HG03108 (cell line): ENCODE data around the gene CSTPP1.

Experiments used
- ATAC-seq: cut with Tn5 transposase; IDR thresholded peaks from one replicate; pipeline ENCODE4 v1.9.1; 2021; ENCODE audit warnings: moderate library complexity; ENCODE audit not compliant: unreplicated experiment

Gene CSTPP1

DNA sequence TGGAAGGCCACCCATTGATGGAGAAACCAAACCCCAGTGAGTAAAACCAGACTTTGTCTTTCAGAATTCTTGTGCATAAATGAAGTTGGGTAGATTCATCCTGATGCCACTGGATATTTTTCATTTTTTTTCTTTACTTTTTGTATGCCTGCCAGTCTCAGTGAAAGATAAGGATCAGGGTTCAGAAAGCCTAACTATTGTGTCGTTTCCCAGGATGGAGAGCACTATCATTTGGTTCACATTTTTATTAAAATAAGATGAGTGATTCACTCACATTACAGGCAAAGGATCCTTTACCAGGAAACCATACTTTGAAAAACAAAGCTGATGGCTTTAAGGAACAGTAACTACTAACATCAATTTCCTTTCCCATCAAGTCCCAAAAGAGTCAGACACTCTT, 188.1 kb downstream of the CSTPP1 start:
- no peak for ATAC-seq

DNA sequence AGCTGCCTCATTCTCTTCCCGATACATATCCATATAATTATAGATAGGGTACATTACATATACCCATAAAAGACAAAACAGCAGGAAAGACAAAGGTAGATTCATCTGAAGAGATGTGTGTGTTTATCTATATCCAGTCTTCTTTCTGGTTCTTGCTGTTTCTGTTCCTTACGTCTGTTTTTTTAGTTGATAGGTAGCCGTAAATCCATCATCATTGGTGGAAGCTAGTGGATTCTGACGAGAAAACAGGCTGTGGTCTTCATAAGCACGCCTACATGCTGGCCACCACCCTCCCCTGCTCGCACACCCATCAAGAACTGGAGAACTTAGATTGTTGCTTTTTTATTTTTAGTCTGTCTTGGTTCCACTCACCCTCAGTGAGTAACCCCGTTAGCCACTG, 188.5 kb downstream of the CSTPP1 start:
- ATAC-seq: no peak

DNA sequence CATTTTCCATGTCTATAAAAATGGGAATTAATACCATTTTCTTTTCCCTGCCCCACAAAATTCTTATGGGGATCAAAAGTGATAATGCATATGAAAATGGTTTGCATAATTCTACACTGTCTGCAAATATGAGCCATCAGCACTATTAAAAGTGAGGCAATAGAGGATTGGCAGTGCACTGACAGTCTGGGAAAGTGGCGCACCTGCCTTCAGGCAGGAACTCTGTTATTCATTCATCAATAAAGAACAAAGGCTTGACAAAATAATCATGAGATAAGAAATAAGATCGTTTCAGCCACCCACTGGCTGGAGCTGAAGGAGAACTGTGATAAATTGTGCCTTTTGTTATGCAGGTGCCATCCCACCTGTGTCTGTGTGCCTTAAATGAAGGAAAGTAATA, 190.7 kb downstream of the CSTPP1 start:
- ATAC-seq: no peak

DNA sequence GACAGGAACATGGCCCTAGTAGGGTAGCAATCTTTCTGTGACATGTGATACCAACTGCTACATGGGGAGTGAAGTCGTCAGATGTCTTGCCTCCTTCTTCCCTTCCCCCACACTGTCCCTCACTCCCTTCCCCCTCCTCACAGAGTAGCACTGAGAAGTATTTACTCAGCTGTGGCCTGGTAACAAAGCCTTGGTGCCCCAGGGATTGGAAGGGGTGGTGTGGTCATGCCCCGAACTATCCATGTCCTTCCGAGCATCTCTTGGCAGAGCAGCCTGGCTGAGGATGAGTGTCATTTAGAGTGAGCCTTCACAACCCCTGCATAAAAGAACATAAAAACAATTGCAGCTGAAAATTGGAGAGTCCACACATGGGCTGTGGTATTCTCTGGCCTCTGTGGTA, 194.0 kb downstream of the CSTPP1 start:
- ATAC-seq: no peak

DNA sequence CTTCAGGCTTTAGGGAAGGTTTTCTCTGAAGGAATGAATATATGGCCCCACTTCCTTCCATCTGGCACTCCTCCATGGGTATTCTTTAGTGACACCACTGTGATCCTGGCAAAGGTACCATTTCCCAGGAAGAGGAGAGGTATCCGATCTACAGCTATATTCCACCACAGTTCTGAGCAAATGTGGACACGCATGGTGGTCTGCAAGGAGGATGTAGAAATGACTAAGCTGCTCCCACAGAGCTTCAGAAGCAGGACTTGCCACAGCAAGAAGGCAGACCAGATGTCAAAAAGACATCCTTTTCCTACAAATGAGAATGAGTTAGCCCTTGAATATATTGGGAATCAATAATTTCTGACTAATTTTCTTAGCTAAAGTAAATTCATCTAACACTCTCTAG, 194.6 kb downstream of the CSTPP1 start:
- no peak for ATAC-seq

DNA sequence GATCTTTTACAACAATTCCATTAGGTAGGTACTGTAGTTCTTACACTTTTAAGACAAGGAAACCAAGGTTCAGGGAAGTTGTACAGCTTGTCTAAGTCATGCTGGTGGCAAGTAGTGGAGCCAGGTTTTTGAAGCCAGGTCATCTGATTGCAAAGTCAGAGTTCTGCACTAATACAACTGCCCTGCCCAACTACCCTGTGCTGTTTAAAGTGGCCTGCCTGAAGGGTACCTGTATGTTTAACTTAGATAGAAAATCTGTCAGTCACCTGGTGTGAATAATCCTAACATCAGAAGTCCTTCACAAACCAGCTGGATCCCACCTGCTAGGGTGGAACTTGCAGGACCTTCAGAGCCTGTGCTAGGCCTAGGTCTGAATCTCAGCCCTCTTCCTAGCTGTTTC, 195.9 kb downstream of the CSTPP1 start:
- ATAC-seq: no peak

DNA sequence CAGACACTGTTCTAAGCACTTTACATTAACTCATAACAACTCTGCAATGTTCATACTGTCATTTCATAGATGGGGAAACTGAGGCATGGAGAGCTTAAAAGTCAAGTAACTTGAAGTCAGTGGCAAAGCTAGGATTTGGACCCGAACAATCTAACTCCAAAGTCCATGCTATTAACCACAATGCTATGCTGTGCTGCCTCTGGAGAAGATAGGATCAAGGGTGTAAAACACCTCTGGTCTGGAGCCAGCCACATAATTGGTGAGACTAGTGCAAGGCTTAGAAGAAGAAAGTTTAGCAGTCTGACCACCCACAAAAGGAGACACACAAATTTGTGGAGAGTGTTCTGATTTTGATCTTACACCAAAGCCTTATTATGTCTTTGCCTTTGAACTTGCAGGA, 196.4 kb downstream of the CSTPP1 start:
- ATAC-seq: no peak

DNA sequence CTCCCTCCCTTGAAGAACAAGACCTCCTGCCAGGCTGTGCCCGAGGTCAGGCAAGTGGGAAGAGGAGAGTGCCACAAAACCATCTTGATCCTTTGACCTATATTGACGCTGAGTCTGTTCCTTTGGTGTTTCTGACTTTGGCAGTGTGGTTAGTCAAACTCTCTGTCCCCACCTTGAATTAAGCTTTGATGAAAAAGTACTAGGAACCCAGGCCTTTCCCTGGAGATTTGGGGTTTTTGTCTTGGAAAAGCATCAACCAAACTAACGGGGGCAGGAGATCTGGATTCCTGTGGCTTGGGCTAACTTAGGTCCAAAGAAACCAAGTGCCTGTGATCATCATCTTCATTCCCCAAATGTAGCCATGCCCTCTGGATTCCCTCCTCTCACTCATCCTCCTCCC, 199.8 kb downstream of the CSTPP1 start:
- ATAC-seq: no peak

DNA sequence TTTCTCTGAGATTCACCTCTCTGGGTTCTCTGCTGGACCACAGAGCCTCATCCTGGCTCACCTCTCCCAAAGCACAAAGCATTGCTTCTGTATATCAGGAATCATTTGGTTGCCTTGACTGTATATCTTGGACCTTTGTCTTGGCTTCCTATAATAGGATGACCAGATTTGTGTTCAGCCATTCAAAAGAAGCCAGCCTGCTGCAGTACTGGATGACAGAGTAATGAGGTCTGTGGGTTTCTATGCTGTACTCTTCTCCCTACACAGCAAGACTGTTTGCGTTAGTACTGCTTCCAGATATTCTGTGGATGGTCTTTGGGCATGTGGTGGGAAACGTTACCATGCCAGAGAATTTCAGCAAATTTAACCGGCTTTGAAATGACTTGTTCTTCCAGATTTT, 200.4 kb downstream of the CSTPP1 start:
- ATAC-seq: no peak

DNA sequence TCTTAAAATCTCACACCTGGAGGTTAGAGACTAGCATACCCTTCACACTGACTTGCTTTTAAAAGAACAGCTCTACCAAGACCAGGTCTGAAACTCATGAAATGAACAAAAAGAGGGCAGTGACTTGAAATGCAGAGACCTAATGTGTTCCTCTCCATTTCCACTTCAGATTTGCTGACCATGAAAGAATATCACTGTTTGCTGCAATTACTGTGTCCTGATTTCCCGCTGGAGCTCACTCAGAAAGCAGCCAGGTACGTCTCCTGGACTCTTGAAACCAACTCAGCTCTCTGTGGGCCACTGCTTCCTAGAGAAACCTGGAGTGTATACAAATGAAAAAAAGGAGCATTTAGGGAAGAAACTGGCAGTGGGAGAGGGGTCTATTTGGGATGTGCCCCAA, 200.9 kb downstream of the CSTPP1 start:
- no peak for ATAC-seq

DNA sequence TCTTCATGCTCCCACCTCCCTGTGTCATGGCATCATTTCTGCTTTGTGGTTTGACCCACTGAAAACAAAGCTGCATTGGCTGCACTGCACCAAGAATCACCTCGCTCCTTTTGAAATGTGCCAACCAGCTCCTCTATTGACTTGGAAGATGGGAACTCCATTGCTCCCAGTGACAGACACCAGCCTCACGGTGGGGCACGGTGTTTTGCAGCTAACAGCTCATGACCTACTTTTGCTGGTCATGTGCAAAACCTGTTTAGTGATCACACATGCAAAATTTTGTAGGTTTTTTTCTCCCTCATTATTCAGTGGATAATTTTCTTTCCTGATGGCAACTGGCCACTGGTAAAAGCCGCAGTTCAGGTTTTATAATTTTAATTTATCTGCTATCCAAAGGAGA, 203.3 kb downstream of the CSTPP1 start:
- ATAC-seq: no peak

DNA sequence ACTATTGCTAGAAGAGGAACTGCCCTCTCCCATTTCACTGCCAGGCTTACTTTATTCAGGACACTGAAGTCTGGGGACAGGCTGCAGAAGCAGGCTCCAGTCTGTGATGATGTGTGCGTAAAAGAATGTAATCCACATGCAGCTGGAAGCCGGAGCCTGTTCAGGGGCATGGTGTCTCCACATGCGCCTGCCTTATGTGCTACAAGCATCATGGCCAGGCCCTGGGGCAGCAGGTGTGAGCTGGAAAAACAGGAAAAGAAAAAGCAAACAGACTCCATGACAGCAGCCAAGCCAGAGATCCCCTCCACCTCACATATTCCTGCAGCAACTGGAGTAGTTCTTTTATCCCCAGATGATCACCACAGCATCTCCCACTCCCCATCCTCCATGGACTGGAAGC, 206.8 kb downstream of the CSTPP1 start:
- no peak for ATAC-seq

DNA sequence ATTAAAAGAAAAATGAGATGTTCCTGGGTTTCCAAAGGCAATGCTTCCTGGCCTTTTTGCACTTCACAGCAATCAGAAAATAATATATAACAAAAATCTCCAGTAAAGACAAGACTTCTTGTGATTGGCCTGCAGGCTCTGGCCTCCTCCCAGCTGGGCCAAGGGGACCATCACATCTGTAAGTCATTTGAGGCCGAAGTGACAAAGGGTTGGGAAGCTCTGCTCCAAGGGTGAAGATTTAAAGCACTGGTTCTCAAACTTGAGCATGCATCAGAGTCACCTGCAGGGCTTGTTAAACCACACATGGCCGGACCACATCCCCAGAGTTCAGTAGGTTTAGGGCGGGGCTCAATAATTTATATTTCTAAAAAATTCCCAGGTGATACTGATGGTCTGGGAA, 208.0 kb downstream of the CSTPP1 start:
- ATAC-seq: no peak

DNA sequence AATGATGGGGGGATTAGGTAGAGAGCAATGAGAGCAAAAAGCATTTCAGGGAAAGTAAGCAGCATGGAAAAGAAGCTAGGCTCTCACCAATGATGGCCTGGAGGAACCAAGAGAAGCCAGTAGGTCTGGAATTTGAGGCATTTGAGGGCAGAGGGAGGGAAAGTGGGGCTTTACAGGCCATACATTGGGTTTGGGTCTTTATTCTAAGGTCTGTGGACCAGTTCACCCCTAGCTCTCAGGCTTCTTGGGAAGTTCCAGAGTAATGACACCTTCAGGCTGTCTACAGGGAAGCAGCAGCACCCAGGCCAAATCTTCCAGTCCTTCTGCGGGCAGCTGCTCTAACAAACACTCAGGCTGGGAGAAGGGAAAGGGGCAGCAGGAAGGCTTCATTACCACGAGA, 210.7 kb downstream of the CSTPP1 start:
- no peak for ATAC-seq

DNA sequence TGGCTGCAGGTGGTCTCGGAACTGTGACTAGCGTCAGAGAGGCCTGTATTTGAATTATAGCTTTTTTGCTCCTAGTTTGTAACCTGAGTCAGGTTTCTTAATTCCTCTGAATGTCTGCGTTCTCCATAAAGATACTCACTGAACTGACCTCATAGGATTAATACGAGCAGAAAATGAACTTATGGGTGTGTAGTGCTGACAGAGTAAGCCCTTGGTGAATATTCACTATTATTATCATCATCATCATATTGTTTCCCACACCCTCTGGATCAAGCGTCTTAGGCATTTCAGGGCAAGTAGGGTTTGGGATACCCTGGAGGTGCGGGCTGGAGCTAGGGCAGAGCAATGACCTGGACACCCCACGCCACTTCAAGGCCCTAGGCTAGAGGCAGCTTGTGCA, 211.1 kb downstream of the CSTPP1 start:
- ATAC-seq: no peak

DNA sequence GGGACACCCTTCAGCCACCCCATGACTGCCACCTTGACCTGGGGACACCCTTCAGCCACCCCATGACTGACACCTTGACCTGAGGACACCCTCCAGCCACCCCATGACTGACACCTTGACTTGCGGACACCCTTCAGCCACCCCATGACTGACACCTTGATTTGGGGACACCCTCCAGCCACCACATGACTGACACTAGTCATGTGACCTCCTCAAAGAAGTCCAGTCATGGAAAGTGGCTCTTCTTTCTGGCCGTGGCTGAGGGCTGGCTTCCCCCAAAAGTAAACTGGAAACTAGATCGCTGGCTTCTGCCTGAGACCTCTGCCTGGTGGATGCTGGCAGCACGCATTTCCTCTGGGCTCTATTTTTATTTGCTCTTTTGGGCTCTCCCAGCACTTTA, 211.7 kb downstream of the CSTPP1 start:
- ATAC-seq: no peak

DNA sequence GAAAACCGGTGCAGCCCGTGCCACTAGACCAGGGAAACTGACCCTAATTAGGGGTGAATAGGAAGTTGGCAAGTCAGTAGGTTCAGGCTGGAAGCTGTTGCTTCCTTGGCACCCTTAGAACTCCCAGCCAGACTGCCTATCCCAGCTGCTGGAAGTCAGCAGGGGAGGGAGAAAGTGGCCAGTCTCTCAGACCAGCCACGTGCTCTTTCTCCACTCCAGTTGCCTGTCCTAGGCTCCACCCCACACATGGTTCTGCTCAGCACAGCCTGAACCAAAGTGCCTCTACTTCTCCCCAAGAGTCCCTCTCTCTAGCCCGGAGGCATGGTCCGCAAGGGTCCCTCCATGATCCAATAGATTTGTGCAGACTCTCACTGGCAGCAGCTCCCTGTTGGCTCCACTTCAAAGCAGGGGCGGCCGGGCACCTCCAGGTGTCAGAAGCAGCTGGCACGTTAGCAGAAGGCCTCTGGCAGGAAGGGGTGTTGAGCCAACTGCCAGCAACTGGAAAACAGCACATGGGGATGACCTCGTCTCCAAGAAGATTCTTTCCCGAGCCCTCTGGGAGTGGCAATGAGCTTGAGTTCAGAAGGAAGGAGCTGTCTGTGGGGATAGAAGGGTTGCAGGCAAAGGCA, 212.5 kb downstream of the CSTPP1 start:
- ATAC-seq: no peak

DNA sequence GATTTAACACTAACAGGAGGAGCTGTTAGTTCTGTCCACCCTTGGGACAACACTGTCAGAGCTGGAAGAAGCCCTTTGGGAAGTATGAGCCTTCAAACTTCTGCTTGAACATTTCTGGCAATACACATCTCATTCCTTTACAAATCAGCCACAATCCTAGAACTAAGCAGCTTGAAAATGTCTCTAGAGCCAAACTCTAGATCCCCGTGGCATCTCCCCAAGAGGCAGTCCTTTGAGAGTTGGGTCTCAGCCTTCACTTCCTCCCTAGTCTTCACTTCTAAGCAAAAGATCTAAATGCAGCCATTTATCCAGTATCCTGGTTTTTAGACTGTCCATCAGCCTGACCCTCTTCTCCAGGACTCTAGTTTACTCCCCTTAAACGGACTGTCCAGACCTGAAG, 213.2 kb downstream of the CSTPP1 start:
- ATAC-seq: no peak

DNA sequence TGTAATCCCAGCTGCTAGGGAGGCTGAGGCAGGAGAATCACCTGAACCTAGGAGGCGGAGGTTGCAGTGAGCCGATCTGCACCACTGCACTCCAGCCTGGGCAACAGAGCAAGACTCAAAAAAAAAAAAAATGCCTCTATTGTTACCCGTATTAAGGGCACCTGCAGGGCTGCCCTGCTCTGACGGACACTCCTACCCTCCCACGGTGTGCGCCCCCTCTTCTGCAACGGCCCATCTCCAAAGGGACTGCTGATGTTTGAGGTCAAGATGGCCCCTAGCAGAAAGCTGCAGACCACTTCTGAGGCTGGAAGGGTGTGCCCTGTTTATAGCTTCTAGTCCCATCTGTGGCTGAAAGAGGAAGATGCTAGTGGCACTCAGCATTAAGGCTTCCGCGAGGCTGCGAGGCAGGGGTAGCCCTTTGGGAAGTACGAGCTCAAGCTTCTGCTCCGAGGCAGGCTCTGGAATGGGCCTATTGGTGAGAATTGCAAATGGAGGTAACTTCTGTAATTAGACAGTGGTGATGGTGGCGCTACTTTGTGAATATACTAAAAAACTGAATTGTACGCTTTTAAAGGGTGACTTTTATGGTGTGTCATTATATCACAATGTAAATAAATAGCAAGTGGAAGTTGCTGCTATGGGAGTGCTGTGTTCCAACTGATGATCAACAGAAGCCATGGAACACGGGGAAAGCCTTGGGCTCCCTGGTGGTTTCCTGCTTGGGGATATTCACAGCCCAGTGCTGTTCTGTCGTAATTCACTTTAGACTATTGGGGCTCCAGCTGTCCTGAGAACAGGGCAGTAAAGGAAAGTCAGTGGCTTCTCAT, 215.8 kb downstream of the CSTPP1 start:
- no peak for ATAC-seq

DNA sequence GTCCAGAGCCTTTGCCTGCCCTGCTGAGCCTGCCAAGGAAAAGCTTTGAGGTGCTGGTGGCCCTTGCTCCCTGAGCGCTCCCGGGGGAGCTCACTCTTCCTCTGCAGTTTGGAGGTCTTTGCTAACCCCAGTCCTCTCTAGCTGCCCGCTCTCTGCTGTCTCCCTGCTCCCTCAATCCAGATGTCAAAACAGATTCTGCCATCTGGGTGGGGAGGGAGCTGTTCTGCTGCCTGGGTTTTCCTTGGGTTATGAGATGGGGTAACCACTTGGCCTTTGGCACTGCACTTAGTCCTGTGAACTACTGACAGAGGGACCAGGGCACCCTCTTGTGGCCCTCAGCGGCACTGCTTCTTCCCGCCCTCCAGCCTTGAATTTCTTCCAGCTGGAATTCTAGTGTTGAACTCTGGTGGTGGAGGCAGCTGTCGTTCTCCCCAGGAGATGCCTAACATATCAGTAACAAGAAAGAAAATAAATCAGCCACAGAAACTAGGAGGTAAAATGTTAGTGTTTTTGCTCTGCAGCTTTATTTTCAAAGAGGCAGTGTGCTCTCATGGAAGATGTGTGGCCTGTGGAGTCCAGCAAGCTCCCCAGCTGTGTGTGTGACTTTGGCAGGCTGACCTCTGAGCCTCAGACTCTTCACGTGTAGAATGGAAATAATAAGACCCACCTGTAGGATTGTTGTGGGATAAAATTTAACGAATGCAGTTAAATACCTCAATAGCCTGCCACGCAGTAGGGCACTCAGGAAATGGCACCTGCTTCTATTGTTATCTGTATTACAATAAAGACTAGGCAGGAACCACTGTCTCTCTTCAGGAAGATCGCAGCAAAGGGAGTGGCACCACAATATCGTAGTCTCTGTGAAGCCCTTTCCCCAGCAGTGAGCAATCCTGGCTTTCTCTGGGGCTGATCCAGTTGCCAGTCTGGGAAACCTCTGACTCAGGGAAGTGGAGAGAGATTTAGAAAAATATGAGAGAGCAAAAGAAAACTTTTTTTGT, 216.7 kb downstream of the CSTPP1 start:
- ATAC-seq: no peak
